Transverse colon (tissue), 4 donors: ENCODE data around the gene MYH9.
"Not testable (repeated sequence)": the region's sequence is repeated elsewhere in the genome, so short reads cannot be mapped to it uniquely, and the experiment has no call there.

Experiments used
- CTCF ChIP-seq, 5 experiments: fragments of 200-600 bp in 3 of 5; fragments of 450-650 bp in 2 of 5; sonication (generic) in 3 of 5; IDR thresholded peaks; 1 replicate in 2 of 5; 2 replicates in 3 of 5; pipeline ENCODE4 v1.5.1; 2016 to 2017; ENCODE audit warnings: antibody characterized with exemption in 5 of 5, inconsistent platforms in 3 of 5, mild to moderate bottlenecking in 2 of 5, moderate library complexity in 1 of 5
- POLR2A ChIP-seq: fragments of 450-650 bp; IDR thresholded peaks from one replicate; pipeline ENCODE4 v1.6.1; 2016; ENCODE audit warnings: antibody characterized with exemption, mild to moderate bottlenecking, moderate library complexity
- POLR2AphosphoS5 ChIP-seq, 3 donors: sonication (generic); formaldehyde crosslinking; IDR thresholded peaks; one replicate each; pipeline ENCODE4 v1.6.1; 2016; ENCODE audit warnings: antibody characterized with exemption in 3 of 3

GRCh38 chr22:36271231-36271630 is 116.5 kb downstream of the MYH9 start:
- not testable (repeated sequence) for TF ChIP-seq POLR2AphosphoS5 (IDR thresholded peaks at IDR 0.05); POLR2A; CTCF (IDR thresholded peaks at IDR 0.05)
